ENCODE results near the gene FAM209B. TPM values are rescaled to one million over a fixed set of nuclear protein-coding genes. Genes with fewer than 3 reads are reported as not detected.

Gene FAM209B
- total and polyA plus RNA-seq, 10 of the 15 experiments (the other 5 are each of a cell fraction or from before 2014, with no cell fraction given), result 0.22 to 0.77 (median 0.41) TPM; not detected in 2

DNA sequence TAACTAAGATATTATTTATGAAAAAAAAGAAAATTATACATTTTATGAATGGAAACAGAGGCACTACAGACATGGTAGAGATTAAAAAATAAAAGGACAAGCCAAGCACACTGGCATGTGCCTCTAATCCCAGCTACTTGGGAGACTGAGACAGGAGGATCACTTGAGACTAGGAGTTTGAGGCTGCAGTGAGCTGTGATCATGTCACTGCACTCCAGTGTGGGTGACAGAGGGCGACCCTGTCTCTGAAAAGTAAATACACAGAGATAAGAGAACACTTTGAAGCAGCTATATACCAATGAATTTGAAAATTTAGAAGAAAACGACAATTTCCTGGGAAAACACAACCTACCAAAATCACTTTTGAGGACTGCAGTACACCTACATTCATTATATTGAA is 48.7 kb downstream of the FAM209B start (continued):
- TF ChIP-seq, protein P1, sequence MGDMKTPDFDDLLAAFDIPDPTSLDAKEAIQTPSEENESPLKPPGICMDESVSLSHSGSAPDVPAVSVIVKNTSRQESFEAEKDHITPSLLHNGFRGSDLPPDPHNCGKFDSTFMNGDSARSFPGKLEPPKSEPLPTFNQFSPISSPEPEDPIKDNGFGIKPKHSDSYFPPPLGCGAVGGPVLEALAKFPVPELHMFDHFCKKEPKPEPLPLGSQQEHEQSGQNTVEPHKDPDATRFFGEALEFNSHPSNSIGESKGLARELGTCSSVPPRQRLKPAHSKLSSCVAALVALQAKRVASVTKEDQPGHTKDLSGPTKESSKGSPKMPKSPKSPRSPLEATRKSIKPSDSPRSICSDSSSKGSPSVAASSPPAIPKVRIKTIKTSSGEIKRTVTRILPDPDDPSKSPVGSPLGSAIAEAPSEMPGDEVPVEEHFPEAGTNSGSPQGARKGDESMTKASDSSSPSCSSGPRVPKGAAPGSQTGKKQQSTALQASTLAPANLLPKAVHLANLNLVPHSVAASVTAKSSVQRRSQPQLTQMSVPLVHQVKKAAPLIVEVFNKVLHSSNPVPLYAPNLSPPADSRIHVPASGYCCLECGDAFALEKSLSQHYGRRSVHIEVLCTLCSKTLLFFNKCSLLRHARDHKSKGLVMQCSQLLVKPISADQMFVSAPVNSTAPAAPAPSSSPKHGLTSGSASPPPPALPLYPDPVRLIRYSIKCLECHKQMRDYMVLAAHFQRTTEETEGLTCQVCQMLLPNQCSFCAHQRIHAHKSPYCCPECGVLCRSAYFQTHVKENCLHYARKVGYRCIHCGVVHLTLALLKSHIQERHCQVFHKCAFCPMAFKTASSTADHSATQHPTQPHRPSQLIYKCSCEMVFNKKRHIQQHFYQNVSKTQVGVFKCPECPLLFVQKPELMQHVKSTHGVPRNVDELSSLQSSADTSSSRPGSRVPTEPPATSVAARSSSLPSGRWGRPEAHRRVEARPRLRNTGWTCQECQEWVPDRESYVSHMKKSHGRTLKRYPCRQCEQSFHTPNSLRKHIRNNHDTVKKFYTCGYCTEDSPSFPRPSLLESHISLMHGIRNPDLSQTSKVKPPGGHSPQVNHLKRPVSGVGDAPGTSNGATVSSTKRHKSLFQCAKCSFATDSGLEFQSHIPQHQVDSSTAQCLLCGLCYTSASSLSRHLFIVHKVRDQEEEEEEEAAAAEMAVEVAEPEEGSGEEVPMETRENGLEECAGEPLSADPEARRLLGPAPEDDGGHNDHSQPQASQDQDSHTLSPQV (IDR thresholded peaks at IDR 0.05), result no peak
- TF ChIP-seq EGR1 (IDR thresholded peaks at IDR 0.05; ENCODE audit: borderline replicate concordance in 1 of 2, low read depth in 2 of 2, low read length in 2 of 2) (no peak), SMARCA5 (IDR thresholded peaks at IDR 0.05) (no peak), CREB1 (IDR thresholded peaks at IDR 0.05; ENCODE audit: low read depth) (no peak)
- TF ChIP-seq, protein P2, sequence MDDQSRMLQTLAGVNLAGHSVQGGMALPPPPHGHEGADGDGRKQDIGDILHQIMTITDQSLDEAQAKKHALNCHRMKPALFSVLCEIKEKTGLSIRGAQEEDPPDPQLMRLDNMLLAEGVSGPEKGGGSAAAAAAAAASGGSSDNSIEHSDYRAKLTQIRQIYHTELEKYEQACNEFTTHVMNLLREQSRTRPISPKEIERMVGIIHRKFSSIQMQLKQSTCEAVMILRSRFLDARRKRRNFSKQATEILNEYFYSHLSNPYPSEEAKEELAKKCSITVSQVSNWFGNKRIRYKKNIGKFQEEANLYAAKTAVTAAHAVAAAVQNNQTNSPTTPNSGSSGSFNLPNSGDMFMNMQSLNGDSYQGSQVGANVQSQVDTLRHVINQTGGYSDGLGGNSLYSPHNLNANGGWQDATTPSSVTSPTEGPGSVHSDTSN (IDR thresholded peaks at IDR 0.05; ENCODE audit: insufficient replicate concordance, low read depth, low read length), result no peak
- TF ChIP-seq, protein P3, sequence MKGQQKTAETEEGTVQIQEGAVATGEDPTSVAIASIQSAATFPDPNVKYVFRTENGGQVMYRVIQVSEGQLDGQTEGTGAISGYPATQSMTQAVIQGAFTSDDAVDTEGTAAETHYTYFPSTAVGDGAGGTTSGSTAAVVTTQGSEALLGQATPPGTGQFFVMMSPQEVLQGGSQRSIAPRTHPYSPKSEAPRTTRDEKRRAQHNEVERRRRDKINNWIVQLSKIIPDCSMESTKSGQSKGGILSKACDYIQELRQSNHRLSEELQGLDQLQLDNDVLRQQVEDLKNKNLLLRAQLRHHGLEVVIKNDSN (IDR thresholded peaks at IDR 0.05; ENCODE audit: borderline replicate concordance, extremely low read length, insufficient read depth, low read depth, low read length), result no peak
